A204.1 (cell line): ENCODE data around the gene PARS2.

ENCODE experiments used
- FAIRE-seq: peaks from 2 replicates; lab custom pipeline; 2012; peaks lifted over from hg19 to GRCh38; lab: Jason Lieb, UNC

PARS2 gene

GRCh38 chr1:54764133-54764921, at the start of gene PARS2:
TSS of gene PARS2 (minus strand) at chr1:54764523. CDS start at chr1:54759161, 5,362 bp downstream.
- peak; percentile 99 for FAIRE-seq

DNA sequence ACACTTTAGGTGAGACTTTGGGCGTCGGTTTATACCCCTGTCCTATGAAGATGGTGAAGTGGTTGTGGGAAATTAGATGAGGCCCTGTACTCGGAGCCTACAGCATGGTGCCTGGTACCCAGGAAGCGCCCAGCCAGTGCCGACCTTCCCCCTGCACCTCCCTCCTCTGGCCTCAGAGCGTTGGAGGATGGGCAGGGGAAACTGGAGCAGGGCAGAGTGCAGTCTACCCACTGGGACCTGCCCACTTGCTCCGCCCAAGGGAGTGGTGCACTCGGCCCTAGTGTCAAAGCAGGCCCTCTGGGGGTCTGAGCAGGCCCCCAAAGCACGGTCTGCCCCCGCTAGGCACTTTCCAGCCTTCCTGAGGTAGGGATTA, 49.8 kb upstream of the PARS2 start:
- no peak for FAIRE-seq

GRCh38 chr1:54813485-54814125, 49.3 kb upstream of the PARS2 start:
- FAIRE-seq: no peak

DNA sequence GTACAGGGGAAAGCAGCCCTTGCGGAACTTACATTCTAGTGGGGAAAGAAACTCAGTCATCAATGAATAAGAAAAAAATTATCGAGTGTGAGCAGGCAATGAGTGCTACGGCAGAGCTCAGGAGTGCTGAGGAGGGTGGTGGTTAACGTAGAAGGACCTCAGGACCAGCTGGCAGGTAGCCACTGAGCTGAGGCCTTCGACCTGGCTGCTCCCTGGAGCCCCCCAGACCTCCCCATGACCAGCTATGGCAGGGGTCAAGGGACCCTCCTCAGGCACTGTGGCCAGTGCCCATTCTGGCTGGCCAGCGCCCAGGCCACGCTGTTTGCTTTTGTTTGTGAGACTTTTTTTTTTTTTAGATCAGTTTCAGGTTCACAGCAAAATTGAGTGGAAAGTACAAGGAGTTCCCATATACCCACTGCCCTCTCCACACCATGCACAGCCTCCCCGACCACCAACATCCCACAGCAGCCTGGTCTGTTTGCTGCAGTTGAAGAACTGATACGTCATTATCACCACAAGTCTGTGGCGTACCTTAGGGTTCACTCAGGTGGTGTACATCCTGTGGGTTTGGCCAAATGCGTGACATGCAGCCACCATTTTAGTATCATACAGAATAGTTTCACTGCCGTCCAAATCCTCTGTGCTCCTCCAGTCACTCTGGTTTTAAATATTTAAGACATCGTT, 48.6 kb upstream of the PARS2 start:
- no peak for FAIRE-seq

DNA sequence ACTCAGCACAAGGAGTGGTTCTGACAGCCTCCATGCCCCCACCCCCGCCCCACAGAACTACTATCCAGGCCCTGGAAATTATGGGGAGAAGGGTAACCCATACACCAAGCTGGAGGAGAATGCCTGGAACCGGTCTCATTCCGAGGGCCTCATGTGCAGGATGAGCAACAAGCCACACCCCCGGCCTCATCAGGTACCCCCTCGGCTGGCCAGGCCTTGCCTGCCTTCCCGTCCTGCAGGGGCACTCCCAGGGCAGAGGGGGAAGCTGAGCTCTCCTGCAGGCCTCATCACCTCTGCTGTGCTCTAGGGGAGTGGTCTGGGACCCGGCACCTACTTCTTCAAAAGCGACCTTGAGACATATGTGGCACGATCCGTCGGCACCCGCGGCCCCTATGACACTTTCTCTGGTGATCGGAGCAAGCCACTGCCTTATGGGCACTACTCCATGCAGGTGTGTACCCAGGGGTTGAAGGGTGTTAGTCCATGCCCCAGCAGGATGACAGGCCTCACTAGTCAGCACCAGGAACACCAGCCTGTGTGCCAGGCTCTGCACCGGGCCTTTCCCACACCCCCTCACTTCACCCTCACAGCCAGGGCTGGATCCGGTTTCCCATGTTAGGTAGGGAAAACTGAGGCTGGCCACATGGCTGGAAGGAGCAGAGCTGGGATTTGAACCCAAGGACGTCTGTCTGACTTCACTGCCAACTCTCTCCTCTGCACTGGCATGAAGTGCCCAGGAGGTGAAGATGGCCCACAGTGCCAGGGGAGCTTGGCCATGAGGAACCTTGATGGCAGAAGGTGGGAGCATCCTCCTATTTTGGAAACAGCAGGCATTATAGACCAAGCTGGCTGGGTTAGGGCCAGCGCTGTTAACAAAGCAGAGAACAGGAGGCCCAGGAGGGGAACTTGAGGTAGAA, 47.7 kb upstream of the PARS2 start:
- no peak for FAIRE-seq

GRCh38 chr1:54811066-54811465, 46.7 kb upstream of the PARS2 start:
- no peak for FAIRE-seq

- no peak for FAIRE-seq
These were observed 46.0 kb upstream of the PARS2 start for GRCh38 chr1:54810153-54810942.

DNA sequence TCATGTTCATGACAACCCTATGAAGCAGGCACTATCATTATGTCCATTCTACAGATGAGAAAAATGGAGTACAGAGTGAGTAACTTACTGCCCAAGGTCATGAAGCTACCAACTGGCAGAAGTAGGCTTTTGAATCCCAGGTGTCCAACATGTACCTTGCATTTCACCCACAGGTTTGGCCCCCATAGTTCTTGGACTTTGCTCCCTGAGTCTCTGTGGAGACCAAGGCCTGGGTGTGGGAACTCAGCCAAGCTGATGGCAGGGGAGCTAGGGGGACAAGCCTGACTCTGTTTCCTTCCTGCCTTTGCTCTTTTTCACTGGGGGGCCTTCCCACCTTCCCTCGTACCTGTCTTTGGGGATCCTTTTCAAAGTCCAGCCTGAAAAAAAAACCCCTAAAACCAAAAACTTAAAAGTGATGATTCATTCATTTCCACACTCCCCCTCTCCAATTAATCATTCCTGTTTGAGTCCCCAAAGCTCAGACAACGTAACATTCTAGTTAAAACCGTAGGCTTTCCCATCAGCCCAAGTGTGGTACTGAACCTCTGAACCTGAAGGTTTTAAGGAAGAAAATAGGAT, 45.3 kb upstream of the PARS2 start:
- no peak for FAIRE-seq

GRCh38 chr1:54808443-54809207, 44.3 kb upstream of the PARS2 start:
- FAIRE-seq: no peak

GRCh38 chr1:54807756-54808155, 43.4 kb upstream of the PARS2 start:
- FAIRE-seq: no peak

GRCh38 chr1:54806931-54807611, 42.7 kb upstream of the PARS2 start:
- FAIRE-seq: no peak

- no peak for FAIRE-seq
These were observed 41.7 kb upstream of the PARS2 start for GRCh38 chr1:54805981-54806381.

- no peak for FAIRE-seq
These were observed 41.1 kb upstream of the PARS2 start for GRCh38 chr1:54805466-54805865.

- no peak for FAIRE-seq
These were observed 40.3 kb upstream of the PARS2 start for GRCh38 chr1:54804471-54805132.

DNA sequence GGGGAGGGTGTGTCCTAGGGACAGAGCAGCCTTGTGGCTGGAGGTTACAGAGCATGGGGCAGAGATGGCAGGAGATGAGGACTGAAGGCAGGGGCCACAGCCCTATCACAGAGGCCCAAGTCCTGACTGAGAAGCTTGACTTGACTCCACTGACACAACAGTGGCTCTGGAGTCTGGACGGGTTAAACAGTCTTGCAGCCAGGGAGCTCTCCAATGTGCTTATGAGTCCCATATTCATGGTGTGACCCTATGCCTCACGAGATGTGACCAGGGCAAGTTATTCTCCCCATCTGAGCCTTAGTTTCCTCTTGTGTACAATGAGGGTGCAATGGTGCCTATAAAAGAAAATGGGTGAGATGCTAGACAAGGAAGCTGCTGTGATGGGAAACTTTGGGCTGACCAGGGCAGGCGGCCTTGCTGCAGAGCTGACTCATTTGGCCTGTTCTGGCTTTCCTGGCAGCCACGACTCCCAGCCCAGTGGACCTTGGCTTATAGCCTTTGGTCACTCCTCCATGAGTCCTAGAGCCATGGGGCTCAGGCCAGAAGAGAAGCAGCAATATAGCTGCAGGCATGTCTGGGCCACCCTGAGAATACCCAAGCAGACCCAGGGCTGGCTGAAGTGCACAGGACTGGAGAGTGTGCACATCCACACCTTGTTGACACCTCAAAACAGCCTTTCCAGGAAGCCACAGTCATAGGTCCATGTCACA, 39.6 kb upstream of the PARS2 start:
- no peak for FAIRE-seq

DNA sequence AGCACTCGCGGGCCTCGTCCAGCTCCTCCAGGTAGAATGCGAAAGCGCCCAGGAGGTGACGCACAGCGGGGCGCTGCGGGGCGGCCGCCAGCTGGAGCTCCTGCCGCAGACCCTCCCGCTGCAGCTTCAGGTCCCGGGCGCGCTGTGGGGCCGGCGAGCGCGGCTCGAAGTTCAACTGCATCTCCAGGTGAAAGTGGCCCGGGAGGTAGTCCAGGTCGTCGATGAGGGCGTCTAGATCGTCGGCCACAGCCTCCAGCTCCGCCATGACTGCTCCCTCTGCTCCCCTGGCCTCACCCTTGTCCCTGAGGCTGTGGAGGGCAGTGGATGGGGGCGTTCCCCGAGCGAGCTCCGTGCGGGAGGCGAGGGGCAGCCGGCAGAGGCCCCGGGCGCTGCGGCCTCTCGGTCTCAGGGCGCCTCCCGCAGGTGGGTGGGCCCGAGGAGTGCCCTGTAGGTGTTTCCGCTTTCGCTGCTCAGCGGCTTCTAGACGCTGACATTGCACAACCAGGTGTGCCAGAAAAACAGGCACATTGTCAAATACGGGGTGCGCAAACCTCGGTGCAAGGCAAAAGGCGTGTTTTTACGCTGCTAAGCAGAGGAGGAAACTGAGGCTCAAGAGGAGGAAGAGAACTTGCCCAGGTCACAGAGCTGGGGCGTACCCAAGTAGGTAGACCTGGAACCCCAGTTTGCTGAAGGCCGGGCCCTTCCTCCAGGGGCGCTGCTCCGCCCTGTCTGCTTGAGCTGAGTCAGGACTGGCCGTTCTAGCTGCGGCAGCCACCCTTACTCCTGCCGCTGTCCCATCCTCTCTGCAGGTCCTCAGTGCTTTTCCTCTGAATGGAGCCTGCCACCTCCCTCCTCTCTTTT, 36.8 kb upstream of the PARS2 start, which contains the start of gene TTC22:
Gene TTC22 (minus strand): TSS at position 425 of the 861 bp plus-strand sequence. CDS start 160 bp downstream, at position 265.
- no peak for FAIRE-seq
